ENCODE data around the gene MYOG.

DNA sequence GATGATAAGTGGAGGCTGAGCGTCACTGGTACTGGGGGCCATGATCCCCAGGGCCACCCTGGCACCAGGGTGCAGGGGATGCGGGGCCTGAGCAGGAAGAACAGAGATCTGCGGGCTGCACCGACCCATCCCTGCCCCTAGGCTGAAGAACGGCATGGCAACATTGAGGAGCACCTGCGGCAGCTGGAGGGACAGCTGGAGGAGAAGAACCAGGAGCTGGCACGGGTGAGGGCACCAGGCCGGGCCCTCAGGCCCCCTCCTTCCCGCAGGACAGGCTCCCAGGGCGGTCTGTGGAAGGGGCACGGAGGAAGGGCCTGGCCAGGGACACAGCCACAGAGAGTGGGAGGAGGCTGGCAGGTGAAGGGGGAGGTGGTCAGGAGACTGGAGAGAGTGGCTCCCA, 37.7 kb downstream of the MYOG start:
- no peak for TF ChIP-seq CTCF (IDR thresholded peaks at IDR 0.05)
- TF ChIP-seq POLR2A (IDR thresholded peaks at IDR 0.05): no peak

Measured in adrenal gland (tissue), 5 donors.